ENCODE measurements around the gene TMEM127. TPM values are rescaled to one million over a fixed set of nuclear protein-coding genes. Genes with fewer than 3 reads are reported as not detected.

The TMEM127 gene
- total RNA-seq, 1 donor from 2014 or later: 54.9 TPM

DNA sequence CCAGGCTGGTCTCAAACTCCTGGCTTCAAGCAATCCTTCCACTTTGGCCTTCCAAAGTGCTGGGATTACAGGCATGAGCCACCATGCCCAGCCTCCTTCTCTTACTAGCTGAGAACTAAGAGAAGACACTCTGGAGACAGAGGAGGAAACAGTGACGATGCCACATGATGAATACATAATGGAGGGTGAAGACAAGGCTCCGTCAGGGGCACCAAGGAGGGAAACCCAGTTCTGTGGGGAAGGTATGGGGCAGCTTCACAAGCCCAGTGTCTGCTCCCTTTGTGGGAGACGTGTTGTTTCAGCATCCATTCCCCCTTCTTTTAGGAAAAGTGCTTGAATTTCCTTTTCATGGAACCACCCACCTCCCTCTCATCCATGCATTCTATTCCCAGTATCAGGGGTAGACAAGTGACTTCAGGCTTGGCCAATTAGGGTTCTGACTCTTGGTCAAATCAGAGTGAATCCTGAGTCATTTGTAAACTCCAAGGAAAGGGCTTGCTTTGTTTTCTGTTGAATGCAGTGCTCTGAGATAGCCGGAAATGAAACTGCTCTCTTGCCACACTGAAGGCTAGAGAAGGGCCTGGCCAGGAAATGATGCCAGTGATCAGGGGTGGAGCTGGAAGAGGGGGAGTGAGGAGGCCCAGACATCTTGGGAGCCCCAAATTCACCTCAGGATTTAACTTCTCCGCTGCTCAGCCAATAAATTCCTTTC lies 23.7 kb downstream of the TMEM127 start:
- TF ChIP-seq, protein P1, sequence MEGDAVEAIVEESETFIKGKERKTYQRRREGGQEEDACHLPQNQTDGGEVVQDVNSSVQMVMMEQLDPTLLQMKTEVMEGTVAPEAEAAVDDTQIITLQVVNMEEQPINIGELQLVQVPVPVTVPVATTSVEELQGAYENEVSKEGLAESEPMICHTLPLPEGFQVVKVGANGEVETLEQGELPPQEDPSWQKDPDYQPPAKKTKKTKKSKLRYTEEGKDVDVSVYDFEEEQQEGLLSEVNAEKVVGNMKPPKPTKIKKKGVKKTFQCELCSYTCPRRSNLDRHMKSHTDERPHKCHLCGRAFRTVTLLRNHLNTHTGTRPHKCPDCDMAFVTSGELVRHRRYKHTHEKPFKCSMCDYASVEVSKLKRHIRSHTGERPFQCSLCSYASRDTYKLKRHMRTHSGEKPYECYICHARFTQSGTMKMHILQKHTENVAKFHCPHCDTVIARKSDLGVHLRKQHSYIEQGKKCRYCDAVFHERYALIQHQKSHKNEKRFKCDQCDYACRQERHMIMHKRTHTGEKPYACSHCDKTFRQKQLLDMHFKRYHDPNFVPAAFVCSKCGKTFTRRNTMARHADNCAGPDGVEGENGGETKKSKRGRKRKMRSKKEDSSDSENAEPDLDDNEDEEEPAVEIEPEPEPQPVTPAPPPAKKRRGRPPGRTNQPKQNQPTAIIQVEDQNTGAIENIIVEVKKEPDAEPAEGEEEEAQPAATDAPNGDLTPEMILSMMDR (IDR thresholded peaks at IDR 0.05; ENCODE audit: insufficient read depth, low read length, poor library complexity, severe bottlenecking): no peak
- no peak overlapping the region for H3K4me3 ChIP-seq (ENCODE audit: low read depth, low read length)
- no peak for DNase-seq (ENCODE audit: low read depth)
- H3K36me3 ChIP-seq (ENCODE audit: control insufficient read depth, insufficient read depth, low read length): no peaks in the 10 kb centered on the region
- H3K27me3 ChIP-seq (ENCODE audit: control insufficient read depth, insufficient read depth, low read length): no peaks in the 10 kb centered on the region

GRCh38 chr2:96241227-96241626 lies 24.6 kb downstream of the TMEM127 start:
- TF ChIP-seq, protein P1 (IDR thresholded peaks at IDR 0.05; ENCODE audit: insufficient read depth, low read length, poor library complexity, severe bottlenecking): no peak
- no peaks in the 10 kb centered on the region for H3K27me3 ChIP-seq (ENCODE audit: control insufficient read depth, insufficient read depth, low read length)
- no peak overlapping the region for H3K4me3 ChIP-seq (ENCODE audit: low read depth, low read length)
- no peak for DNase-seq (ENCODE audit: low read depth)
- H3K36me3 ChIP-seq (ENCODE audit: control insufficient read depth, insufficient read depth, low read length): no peaks in the 10 kb centered on the region

- TF ChIP-seq, protein P1 (IDR thresholded peaks at IDR 0.05; ENCODE audit: insufficient read depth, low read length, poor library complexity, severe bottlenecking): no peak
- Histone ChIP-seq H3K4me3 (ENCODE audit: low read depth, low read length) (no peak overlapping the region), H3K27me3 (ENCODE audit: control insufficient read depth, insufficient read depth, low read length) (no peaks in the 10 kb centered on the region), H3K36me3 (ENCODE audit: control insufficient read depth, insufficient read depth, low read length) (no peaks in the 10 kb centered on the region)
- DNase-seq (ENCODE audit: low read depth): no peak
These were observed 25.3 kb downstream of the TMEM127 start for GRCh38 chr2:96240341-96241038.

DNA sequence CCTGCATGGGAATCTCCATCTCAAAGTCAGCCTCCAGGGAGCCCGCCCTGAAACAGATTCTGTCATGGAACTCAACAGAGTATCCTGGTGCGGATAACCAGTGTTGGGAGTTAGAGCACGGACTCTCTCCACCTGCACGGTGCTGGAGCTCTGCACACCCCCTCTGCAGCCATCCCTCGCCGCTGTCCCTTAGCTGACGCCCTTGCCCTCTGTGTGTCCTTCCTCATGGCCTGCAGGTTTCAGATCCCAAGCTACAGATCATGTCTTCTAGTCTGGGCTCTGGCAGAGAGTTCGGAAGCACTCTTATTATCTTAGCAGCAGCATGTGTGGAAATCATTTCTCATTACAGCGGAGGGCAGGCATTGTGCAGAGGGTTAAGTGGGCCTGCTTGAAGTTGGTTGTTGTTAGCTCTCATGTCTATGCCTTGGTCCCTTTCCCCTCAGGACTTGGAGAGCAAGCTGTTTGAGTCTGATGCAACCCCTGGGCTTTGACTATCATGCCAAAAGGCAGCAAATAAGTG lies 26.0 kb downstream of the TMEM127 start:
- Histone ChIP-seq H3K36me3 (ENCODE audit: control insufficient read depth, insufficient read depth, low read length) (no peaks in the 10 kb centered on the region), H3K4me3 (ENCODE audit: low read depth, low read length) (no peak overlapping the region), H3K27me3 (ENCODE audit: control insufficient read depth, insufficient read depth, low read length) (no peaks in the 10 kb centered on the region)
- TF ChIP-seq, protein P1 (IDR thresholded peaks at IDR 0.05; ENCODE audit: insufficient read depth, low read length, poor library complexity, severe bottlenecking): no peak
- DNase-seq (ENCODE audit: low read depth): no peak

GRCh38 chr2:96239091-96239490 lies 26.7 kb downstream of the TMEM127 start:
- TF ChIP-seq, protein P1 (IDR thresholded peaks at IDR 0.05; ENCODE audit: insufficient read depth, low read length, poor library complexity, severe bottlenecking): no peak
- H3K36me3 ChIP-seq (ENCODE audit: control insufficient read depth, insufficient read depth, low read length): no peaks in the 10 kb centered on the region
- no peaks in the 10 kb centered on the region for H3K27me3 ChIP-seq (ENCODE audit: control insufficient read depth, insufficient read depth, low read length)
- H3K4me3 ChIP-seq (ENCODE audit: low read depth, low read length): no peak overlapping the region
- DNase-seq (ENCODE audit: low read depth): no peak

Data from kidney epithelial cell (primary cell).